Stimulated activated naive CD4-positive, alpha-beta T cell (primary cell): ENCODE measurements around the gene PSMB2.
A peak's percentile ranks its signal among the peaks of the same experiment; 100 is the strongest.
"Not testable (repeated sequence)": the region's sequence is repeated elsewhere in the genome, so short reads cannot be mapped to it uniquely, and the experiment has no call there.

Experiments used
- DNase-seq, 6 experiments: peaks; one replicate each; lab custom pipeline; 2025; lab: John Stamatoyannopoulos, UW

The PSMB2 gene

GRCh38 chr1:35641233-35641866 lies at the start of gene PSMB2:
Gene PSMB2 (minus strand): TSS chr1:35641526. CDS start chr1:35641432, 94 bp downstream.
- peak; percentile 87 to 95 (median 93) for DNase-seq

- DNase-seq = no peak
These were observed 49.8 kb upstream of the PSMB2 start for GRCh38 chr1:35691080-35691479.

DNA sequence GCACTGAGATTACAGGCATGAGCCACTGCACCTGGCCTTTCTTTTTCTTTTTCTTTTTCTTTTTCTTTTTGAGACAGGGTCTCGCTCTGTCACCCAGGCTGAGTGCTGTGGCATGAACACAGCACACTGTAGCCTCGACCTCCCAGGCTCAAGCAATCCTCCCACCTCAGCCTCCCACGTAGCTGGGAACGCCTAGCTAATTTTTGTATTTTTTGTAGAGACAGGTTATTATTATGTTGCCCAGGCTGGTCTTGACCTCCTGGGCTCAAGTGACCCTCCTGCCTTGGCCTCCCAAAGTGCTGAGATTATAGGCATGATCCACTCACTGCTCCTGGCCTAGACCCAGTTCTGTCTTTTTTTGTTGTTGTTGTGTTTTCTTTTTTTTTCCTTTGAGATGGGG lies 48.8 kb upstream of the PSMB2 start:
- DNase-seq = not testable (repeated sequence)

- DNase-seq = no peak
These were observed 46.8 kb upstream of the PSMB2 start for GRCh38 chr1:35688161-35688560.

DNA sequence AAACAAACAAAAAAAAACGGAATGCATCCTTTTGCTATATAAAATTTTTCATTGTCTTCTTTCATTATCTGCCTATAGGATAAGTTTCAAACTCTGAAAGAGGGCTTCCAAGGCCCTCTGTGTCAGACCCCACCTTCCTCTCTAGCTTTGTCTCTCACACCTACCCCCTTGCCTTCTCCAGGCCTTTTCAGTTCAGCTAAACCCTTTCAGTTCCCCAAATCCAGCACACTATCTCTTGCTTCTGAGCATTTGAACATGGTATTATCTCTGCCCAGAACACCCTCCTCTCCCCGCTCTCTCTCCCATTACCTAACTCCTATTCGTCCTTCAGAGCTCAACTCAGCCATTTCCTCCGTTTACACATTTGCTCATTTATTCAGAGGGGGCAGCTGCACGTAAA lies 41.7 kb upstream of the PSMB2 start:
- no peak for DNase-seq

- DNase-seq = no peak
These were observed 38.9 kb upstream of the PSMB2 start for GRCh38 chr1:35680271-35680670.

GRCh38 chr1:35675773-35676172 lies 34.4 kb upstream of the PSMB2 start:
- no peak for DNase-seq

- DNase-seq = no peak
These were observed 32.8 kb upstream of the PSMB2 start for GRCh38 chr1:35674111-35674510.

DNA sequence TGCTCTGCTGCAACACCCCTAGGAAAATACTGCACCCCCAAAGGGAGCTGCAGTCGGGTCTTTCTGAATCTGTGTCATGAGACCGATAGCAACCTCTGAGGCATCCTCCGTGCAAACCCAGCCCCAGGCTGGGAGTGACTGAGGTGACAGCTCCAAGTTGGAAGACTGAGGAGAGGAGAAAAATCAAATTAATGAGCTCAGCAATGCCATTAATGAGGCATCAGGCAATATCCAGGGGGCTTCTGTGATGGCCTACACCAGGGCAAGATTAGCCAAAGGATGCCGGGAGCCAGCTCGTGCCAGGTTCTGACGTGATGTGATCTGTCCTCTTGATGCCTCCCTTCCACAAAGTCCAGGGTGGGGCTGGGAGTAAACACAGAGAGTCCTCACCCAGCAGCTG lies 30.8 kb upstream of the PSMB2 start:
- no peak for DNase-seq

DNA sequence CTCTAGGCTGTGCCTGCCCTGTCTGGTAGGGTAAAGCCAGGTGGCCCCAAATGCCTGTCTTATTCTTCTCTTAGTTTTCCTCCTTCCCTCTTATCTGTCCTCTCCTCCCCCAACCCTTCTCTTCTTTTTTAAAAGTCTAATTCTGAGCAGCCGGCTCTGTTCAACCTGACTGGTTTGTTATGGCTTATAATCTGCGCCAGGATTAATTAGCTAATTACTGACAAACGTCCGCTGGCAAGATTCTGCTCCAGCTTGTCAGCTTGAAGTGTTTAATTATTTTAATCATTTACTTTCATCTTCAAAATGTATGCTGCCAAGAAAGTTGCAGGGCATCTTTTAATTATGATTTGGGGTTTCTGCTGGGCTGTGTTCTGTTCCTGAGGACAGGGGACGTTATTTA lies 27.2 kb upstream of the PSMB2 start:
- DNase-seq = no peak

DNA sequence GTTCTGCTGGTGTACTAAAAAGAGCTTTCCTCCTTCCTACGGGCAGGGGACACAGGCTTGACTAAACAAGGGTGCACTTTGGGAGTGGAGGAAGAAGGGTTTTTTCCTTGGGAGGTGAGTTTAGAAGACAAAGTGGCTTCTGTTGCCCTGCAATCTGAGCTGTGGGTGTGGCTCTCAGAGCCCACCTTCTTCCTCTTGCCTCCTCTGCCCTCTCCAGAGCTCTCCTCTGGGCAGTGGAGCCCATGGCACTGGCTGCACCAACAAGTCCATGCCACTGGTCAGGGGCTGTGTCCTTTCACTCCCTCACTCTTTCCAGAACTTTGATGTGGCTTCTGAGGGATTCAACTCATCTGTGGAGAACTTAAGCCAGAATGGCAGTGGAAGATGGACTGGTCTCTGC lies 25.6 kb upstream of the PSMB2 start:
- DNase-seq = no peak

GRCh38 chr1:35666216-35666615 lies 24.9 kb upstream of the PSMB2 start:
- DNase-seq = no peak

DNA sequence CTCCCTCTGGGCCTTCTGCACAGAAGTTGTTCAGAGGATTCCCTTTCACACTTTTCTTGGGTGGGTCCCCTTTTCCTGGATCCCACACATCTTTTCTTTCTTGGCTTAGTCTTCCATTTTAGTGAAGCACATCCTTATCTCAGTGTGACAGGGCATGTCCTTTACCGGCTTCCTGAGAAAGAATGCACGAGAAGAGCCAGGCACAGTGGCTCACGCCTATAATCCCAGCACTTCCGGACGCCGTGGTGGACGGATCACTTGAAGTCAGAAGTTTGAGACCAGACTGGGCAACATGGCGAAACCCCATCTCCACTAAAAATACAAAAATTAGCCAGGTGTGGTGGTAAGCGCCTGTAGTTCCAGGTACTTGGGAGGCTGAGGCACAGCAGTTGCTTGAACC lies 22.1 kb upstream of the PSMB2 start:
- no peak for DNase-seq

DNA sequence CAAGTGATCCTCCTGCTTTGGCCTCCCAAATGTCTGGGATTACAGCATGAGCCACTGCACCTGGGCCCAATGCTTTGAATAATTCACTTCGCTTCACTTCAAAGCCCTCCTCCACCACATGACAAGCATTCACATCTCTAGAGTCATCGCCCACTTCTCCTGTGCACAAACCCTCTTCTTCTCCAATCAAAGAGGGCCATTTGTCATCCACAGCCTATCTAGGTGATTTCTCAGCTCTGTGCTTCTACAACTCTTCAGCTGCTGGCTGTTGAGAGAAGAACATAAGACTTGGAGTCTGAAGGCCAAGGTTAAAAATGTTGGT lies 20.1 kb upstream of the PSMB2 start:
- DNase-seq = no peak

DNA sequence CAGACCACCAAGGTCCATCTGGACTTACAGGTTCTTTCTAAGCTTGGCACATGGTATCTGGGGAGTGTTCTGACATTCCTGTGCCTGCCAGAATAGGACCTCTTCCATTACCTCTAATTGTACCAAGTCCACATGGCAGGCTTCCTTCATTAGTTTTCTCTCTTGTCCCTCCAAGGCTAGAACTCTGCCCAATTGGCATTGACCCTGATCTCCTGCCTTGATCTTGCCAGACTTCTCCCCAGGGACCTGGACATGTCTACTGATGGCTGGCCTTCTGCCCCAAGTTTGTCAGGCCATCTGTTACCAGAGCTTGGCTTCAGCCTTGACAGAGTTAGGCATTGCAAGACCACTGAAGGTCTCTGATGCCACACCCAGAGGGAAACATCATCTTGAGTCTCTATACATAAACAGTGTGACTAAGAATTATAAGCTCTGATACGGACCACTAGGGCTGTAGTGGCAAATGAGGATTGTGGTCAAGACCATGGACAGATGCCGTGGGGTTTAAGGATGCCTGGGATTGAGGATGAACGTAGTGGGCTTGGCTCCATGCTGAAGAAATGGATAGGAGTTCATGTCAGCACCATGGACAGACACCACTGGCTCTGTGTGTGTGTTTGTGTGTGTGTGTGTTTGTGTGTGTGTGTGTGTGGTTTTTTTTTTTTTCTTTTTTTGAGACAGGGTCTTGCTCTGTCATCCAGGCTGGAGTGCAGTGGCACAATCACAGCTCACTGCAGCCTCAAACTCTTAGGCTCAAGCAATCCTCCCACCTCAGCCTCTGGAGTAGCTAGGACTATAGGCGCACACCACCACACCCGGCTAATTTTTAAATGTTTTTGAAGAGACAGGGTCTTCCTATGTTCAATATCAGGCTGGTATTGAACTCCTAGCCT lies 19.5 kb upstream of the PSMB2 start:
- DNase-seq = no peak

DNA sequence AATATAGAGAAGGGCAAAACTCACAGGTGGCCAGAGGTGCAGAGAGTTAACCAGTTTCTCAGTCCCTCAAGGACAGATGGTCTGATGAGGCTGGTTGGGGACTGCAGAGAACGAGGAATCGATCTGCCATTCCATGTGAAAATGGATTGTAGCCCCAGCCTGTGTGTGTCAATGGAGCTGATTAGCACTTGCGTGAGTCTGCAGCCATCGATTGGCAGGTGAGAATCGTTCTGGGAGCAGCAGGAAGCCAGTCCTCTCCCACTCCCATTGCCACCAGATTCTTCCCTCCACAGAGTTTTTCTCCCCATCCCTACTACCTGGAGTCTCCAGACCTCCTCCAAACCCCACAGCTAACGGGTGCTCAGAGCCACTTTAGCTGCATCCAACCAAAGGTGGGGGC lies 18.3 kb upstream of the PSMB2 start:
- DNase-seq = no peak

DNA sequence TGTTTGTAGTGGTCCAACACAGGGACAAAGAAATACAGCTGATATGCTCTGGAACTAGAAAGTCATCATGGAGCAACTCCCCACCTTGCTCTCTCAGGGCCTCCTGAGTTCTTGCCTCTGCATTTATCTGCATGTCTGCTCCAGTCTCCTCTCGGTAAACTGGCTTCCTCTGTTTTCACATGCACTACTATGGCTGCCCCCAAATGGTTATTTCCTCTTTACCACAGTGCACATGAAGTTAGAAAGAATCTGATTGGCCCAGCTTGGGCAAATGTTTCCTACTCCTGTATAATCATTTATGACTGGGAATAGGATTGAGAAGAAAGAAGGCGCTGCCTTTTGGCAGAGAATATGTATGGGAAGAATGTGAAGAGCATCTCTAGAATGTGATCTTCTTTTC lies 16.5 kb upstream of the PSMB2 start:
- no peak for DNase-seq

GRCh38 chr1:35656863-35657232 lies 15.5 kb upstream of the PSMB2 start:
- DNase-seq = no peak

GRCh38 chr1:35656148-35656862 lies 15.0 kb upstream of the PSMB2 start:
- no peak for DNase-seq

- DNase-seq = no peak
These were observed 13.9 kb upstream of the PSMB2 start for GRCh38 chr1:35655196-35655595.

GRCh38 chr1:35650416-35650815 lies 9.1 kb upstream of the PSMB2 start:
- DNase-seq = no peak

DNA sequence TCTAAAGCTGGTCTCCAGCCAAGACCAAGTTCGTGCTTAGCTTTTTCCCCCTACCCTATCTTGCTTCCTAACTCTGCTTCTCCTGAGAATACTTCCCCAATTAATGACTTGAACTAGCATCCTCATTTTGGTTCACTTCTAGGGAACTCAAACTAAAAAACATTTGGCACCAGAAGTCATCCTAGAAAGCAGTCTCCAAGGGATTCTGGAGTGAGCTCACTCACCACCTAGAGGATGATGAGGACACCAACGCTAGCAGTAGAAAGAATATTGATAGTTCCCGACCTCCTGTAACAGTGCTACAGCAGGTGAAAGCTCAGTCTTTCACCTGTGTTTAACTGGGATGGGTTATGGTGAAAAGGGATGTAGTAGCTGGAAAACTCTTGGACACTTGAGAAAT lies 4.7 kb upstream of the PSMB2 start:
- DNase-seq = no peak

- no peak for DNase-seq
These were observed 2.9 kb upstream of the PSMB2 start for GRCh38 chr1:35644204-35644603.
